Hepatocyte (in vitro differentiated cells): ENCODE data around the gene PPP1R3G. TPM values are rescaled to one million over a fixed set of nuclear protein-coding genes. Genes with fewer than 3 reads are reported as not detected.

Source experiments
- DNase-seq: peaks from one replicate; pipeline ENCODE4 v3.0.0-alpha.2; 2016; ENCODE audit warnings: low spot score
- H2AFZ ChIP-seq: fragments of 200-600 bp; sonication (generic); 2 replicates; pipeline ENCODE4 v1.6.0; 2016; ENCODE audit warnings: antibody characterized with exemption, mild to moderate bottlenecking
- H3K27ac ChIP-seq: fragments of 200-600 bp; sonication (generic); 2 replicates; pipeline ENCODE4 v1.5.1; 2016; ENCODE audit warnings: mild to moderate bottlenecking
- H3K27me3 ChIP-seq: fragments of 200-600 bp; sonication (generic); 2 replicates; pipeline ENCODE4 v1.6.1; 2016
- H3K36me3 ChIP-seq: fragments of 200-600 bp; sonication (generic); replicated peaks from 2 replicates; pipeline ENCODE4 v1.5.1; 2016; ENCODE audit warnings: low read depth; ENCODE audit not compliant: insufficient read depth
- H3K4me1 ChIP-seq: fragments of 200-600 bp; sonication (generic); 2 replicates; pipeline ENCODE4 v1.5.1; 2016; ENCODE audit warnings: mild to moderate bottlenecking, moderate library complexity; ENCODE audit not compliant: insufficient read depth
- H3K4me2 ChIP-seq: fragments of 200-600 bp; sonication (generic); 2 replicates; pipeline ENCODE4 v1.6.0; 2016
- H3K4me3 ChIP-seq: fragments of 200-600 bp; sonication (generic); 2 replicates; pipeline ENCODE4 v1.5.1; 2016; ENCODE audit warnings: mild to moderate bottlenecking
- H3K79me2 ChIP-seq: fragments of 200-600 bp; sonication (generic); 2 replicates; pipeline ENCODE4 v1.6.0; 2017; ENCODE audit warnings: mild to moderate bottlenecking
- H3K9me2 ChIP-seq: fragments of 200-600 bp; sonication (generic); replicated peaks from 2 replicates; pipeline ENCODE4 v1.6.0; 2017; ENCODE audit warnings: mild to moderate bottlenecking; ENCODE audit not compliant: insufficient read depth
- H3K9me3 ChIP-seq: fragments of 200-600 bp; sonication (generic); 2 replicates; pipeline ENCODE4 v1.5.1; 2016; ENCODE audit warnings: low read depth, mild to moderate bottlenecking
- H4K20me1 ChIP-seq: fragments of 200-600 bp; sonication (generic); 2 replicates; pipeline ENCODE4 v1.6.0; 2016; ENCODE audit warnings: mild to moderate bottlenecking; ENCODE audit not compliant: insufficient read depth, poor library complexity, severe bottlenecking
- CTCF ChIP-seq: fragments of 200-600 bp; sonication (generic); IDR thresholded peaks from 2 replicates; pipeline ENCODE4 v1.5.1; 2016; ENCODE audit warnings: antibody characterized with exemption, mild to moderate bottlenecking; ENCODE audit not compliant: poor library complexity
- EZH2 ChIP-seq: fragments of 200-600 bp; sonication (generic); IDR thresholded peaks from 2 replicates; pipeline ENCODE4 v1.6.1; 2016; ENCODE audit warnings: antibody characterized with exemption, mild to moderate bottlenecking, borderline replicate concordance
- EZH2phosphoT487 ChIP-seq: fragments of 200-600 bp; sonication (generic); IDR thresholded peaks from one replicate; pipeline ENCODE4 v1.6.1; 2018; ENCODE audit warnings: antibody characterized with exemption, mild to moderate bottlenecking, low read depth, moderate library complexity; ENCODE audit not compliant: unreplicated experiment, severe bottlenecking
- WGBS: methylation state at CpG from one replicate; pipeline ENCODE4 v1.1.6; 2016; ENCODE audit warnings: low lambda C conversion rate; ENCODE audit errors: missing lambda C conversion rate; 5-methylcytosine and 5-hydroxymethylcytosine counted together
- polyA plus RNA-seq: library from polyadenylated mRNA; unstranded; fragments of >200 nt; fragmentation: Nextera tagmentation; extraction: Ambion mirVana; gene quantifications from 2 replicates; pipeline ENCODE4 v1.2.1, GENCODE V29; 2016
- total RNA-seq: library from RNA; depleted of rRNA; stranded (reverse); fragments of >200 nt; gene quantifications from 2 replicates; pipeline ENCODE4 v1.2.3, GENCODE V29; 2014

Gene PPP1R3G
- total and polyA plus RNA-seq, 2 experiments from 2014 or later = 0.47 to 0.82 TPM

DNA sequence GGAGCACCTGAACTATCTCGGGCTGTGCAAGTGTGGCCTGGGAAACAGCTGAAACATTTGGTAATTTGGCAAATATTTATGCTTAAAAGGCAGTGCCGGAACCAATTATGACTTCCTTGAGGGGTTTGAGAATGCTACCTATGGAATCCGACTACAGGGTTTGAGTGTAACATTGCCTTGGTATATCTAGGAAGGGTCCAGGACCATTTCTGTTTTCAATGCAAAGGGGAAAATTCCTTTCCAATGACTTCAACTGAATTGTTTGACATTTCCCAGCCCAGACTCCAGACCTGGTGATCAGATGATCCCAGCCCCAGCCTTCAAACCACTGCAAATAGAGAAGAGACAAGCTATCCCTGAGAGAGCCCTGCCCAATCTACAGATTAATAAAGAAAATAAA, 4.6 kb upstream of the PPP1R3G start:
- Histone ChIP-seq H3K4me1 (no peaks in the 10 kb centered on the region), H2AFZ (no peak overlapping the region), H3K9me3 (no peaks in the 10 kb centered on the region), H4K20me1 (no peaks in the 10 kb centered on the region), H3K4me3 (no peak overlapping the region), H3K36me3 (no peaks in the 10 kb centered on the region), H3K27ac (no peak overlapping the region), H3K79me2 (no peaks in the 10 kb centered on the region), H3K27me3 (peaks cover 7% of the 10 kb centered on the region), H3K9me2 (no peaks in the 10 kb centered on the region), H3K4me2 (no peak overlapping the region)
- no peak for DNase-seq
- TF ChIP-seq EZH2 (no peak), CTCF (no peak), EZH2phosphoT487 (no peak)
- 74% methylated on average over 3 of the region's 3 CpGs for WGBS

DNA sequence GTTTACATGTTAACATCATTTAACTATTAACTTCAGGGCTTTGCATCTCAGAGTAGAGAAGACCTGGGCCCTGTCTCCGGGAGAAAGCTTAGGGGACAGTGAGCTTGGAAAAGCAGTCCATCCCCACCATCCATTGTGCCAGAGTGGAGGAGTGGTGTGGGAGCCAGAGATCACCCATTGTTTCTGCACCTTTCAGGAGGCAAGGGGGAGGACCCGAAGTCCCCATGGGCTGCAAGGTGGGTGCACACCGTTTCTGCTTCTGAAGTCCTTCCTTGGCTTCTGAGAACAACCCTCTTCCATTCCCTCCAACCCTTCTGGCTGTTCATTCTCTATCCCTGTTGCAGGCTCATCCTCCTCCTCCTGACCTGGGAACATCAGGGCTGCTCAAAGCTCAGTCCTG, 4.0 kb upstream of the PPP1R3G start:
- TF ChIP-seq EZH2phosphoT487 (no peak), EZH2 (no peak), CTCF (no peak)
- Histone ChIP-seq H3K4me2 (no peak overlapping the region), H3K9me2 (no peaks in the 10 kb centered on the region), H3K27me3 (peaks cover 8% of the 10 kb centered on the region), H3K27ac (no peak overlapping the region), H3K4me3 (no peak overlapping the region), H3K79me2 (no peaks in the 10 kb centered on the region), H4K20me1 (no peaks in the 10 kb centered on the region), H3K9me3 (no peaks in the 10 kb centered on the region), H2AFZ (no peak overlapping the region), H3K36me3 (no peaks in the 10 kb centered on the region), H3K4me1 (peaks cover 3% of the 10 kb centered on the region)
- WGBS = 97% methylated on average over 3 of the region's 3 CpGs
- no peak for DNase-seq

DNA sequence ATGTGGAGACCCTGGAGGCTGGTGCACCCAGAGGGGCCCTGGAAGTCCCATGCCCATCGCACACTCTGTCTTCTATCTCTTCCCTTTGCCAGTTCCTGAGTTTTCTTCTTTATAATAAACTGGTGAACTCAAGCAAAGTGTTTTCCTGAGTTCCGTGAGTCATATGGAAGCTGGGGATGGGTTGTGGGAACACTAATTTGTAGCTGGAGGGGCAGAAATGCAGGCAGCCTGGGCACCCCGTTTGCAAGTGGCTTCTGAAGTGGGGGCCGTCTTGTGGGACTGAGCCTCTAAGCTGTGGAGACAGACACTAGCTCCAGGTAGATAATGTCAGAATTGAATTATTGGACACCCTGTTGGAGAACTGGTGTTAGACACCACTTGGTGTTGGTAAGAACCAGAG, 3.2 kb upstream of the PPP1R3G start:
- TF ChIP-seq EZH2phosphoT487 (no peak), EZH2 (no peak), CTCF (no peak)
- no peak overlapping the region for H2AFZ ChIP-seq
- H3K4me3 ChIP-seq = no peak overlapping the region
- H3K4me1 ChIP-seq = peaks cover 8% of the 10 kb centered on the region
- no peaks in the 10 kb centered on the region for H3K79me2 ChIP-seq
- DNase-seq = no peak
- H3K9me2 ChIP-seq = no peaks in the 10 kb centered on the region
- no peak overlapping the region for H3K4me2 ChIP-seq
- H4K20me1 ChIP-seq = no peaks in the 10 kb centered on the region
- WGBS = 82% methylated on average over 4 of the region's 4 CpGs
- peaks cover 16% of the 10 kb centered on the region for H3K27me3 ChIP-seq
- no peaks in the 10 kb centered on the region for H3K36me3 ChIP-seq
- no peaks in the 10 kb centered on the region for H3K9me3 ChIP-seq
- H3K27ac ChIP-seq = no peak overlapping the region
